A549 (cell line): Measurements from ENCODE around the gene SERTAD1.

ENCODE experiments used
- BHLHE40 ChIP-seq: IDR thresholded peaks from 2 replicates; pipeline ENCODE4 v1.6.1; 2012; ENCODE audit warnings: low read depth, low read length, inconsistent platforms
- CBX8 ChIP-seq: fragments of 200-600 bp; sonication (generic); IDR thresholded peaks from 2 replicates; pipeline ENCODE4 v1.6.1; 2016
- CEBPB ChIP-seq, 2 experiments: fragments of >200 bp in 1 of 2; sonication (Bioruptor Twin) in 1 of 2; formaldehyde crosslinking in 1 of 2; IDR thresholded peaks; 2 replicates each; pipeline ENCODE4 v1.6.1; 2012 to 2016
- HDAC2 ChIP-seq: fragments of 200-600 bp; sonication (generic); IDR thresholded peaks from 2 replicates; pipeline ENCODE4 v1.6.1; 2016
- JUN ChIP-seq, 2 experiments: fragments of >200 bp; sonication (Bioruptor Twin); formaldehyde crosslinking; IDR thresholded peaks; 2 replicates in 1 of 2; 3 replicates in 1 of 2; pipeline ENCODE4 v1.6.1; 2016 to 2017
- MAFK ChIP-seq: fragments of 450-650 bp; IDR thresholded peaks from 2 replicates; pipeline ENCODE4 v1.6.1; 2014; ENCODE audit not compliant: partially characterized antibody
- MYC ChIP-seq: IDR thresholded peaks from 2 replicates; pipeline ENCODE4 v1.6.1; 2012; ENCODE audit warnings: mild to moderate bottlenecking, inconsistent platforms, low read length, improper control_type of control experiment, borderline replicate concordance
- POLR2A ChIP-seq: IDR thresholded peaks from 2 replicates; pipeline ENCODE4 v1.6.1; 2012; ENCODE audit warnings: mild to moderate bottlenecking, low read length
- POLR2AphosphoS2 ChIP-seq: conservative IDR thresholded peaks from 2 replicates; pipeline ENCODE4 v1.6.1; 2012; ENCODE audit warnings: low read length, improper control_type of control experiment, inconsistent platforms
- RCOR1 ChIP-seq: fragments of 150-350 bp; IDR thresholded peaks from 2 replicates; pipeline ENCODE4 v1.6.1; 2014; ENCODE audit warnings: antibody characterized with exemption, low read length, low read depth
- TF ChIP-seq, protein P1 (sequence below): fragments of >200 bp; sonication (Bioruptor Twin); formaldehyde crosslinking; IDR thresholded peaks from 3 replicates; pipeline ENCODE4 v1.5.1; 2016
- TF ChIP-seq, protein P2 (sequence below): fragments of 250-450 bp; sonication (Bioruptor Pico); IDR thresholded peaks from 2 replicates; pipeline ENCODE4 v1.5.0; 2021; ENCODE audit warnings: mild to moderate bottlenecking, moderate library complexity, borderline replicate concordance
- TF ChIP-seq, protein P3 (sequence below): fragments of 150-350 bp; IDR thresholded peaks from 2 replicates; pipeline ENCODE4 v1.6.1; 2014; ENCODE audit warnings: low read depth, mild to moderate bottlenecking, low read length
- TF ChIP-seq, protein P4 (sequence below): IDR thresholded peaks from 2 replicates; pipeline ENCODE4 v1.6.1; 2012; ENCODE audit warnings: low read depth, borderline replicate concordance

DNA sequence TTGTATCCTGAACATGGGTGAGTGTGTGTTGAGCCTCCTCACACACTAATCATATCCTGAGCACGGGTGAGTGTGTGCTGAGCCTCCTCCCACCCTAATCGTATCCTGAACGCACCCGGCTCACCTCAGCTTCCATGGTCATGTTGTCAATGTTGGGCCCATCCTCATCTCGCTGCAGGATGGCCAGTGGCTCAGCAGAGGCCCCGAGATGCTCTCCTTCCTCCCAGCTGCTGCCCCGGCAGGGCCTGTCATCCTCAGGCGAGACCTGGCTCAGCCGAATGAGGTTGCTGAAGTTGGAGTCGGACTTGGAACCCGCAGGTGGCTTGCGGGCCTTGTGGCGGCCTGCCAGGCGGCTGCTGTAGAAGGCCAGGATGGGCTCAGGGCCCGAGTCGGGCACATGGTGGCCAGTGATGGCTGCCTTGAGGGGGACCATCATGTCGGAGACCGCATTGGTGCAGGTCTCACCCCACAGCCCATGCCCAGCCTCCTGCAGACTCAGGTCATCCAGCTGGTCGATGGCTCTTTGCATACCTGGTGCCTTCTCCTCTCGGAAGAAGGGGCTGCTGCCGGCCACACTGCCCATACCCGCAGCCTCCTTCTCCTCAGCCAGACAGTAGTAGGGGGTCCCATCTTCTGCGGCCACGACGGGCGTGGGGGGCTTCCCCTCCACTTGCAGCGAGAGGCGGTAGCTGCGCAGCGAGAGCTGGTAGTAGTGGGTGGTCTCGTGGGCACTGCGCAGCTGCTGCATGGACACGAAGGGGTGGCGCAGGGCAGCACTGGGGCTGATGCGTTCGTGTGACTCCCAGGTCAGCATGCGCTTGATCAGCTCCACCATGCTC lies 45.4 kb downstream of the SERTAD1 start:
- TF ChIP-seq MAFK (no peak), POLR2A (no peak), BHLHE40 (no peak), JUN (IDR thresholded peaks at IDR 0.05) (no peak), HDAC2 (no peak), POLR2AphosphoS2 (no peak), CEBPB (IDR thresholded peaks at IDR 0.05) (no peak), RCOR1 (no peak), CBX8 (no peak), MYC (no peak)
- TF ChIP-seq, protein P1, sequence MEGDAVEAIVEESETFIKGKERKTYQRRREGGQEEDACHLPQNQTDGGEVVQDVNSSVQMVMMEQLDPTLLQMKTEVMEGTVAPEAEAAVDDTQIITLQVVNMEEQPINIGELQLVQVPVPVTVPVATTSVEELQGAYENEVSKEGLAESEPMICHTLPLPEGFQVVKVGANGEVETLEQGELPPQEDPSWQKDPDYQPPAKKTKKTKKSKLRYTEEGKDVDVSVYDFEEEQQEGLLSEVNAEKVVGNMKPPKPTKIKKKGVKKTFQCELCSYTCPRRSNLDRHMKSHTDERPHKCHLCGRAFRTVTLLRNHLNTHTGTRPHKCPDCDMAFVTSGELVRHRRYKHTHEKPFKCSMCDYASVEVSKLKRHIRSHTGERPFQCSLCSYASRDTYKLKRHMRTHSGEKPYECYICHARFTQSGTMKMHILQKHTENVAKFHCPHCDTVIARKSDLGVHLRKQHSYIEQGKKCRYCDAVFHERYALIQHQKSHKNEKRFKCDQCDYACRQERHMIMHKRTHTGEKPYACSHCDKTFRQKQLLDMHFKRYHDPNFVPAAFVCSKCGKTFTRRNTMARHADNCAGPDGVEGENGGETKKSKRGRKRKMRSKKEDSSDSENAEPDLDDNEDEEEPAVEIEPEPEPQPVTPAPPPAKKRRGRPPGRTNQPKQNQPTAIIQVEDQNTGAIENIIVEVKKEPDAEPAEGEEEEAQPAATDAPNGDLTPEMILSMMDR, result no peak
- TF ChIP-seq, protein P2, sequence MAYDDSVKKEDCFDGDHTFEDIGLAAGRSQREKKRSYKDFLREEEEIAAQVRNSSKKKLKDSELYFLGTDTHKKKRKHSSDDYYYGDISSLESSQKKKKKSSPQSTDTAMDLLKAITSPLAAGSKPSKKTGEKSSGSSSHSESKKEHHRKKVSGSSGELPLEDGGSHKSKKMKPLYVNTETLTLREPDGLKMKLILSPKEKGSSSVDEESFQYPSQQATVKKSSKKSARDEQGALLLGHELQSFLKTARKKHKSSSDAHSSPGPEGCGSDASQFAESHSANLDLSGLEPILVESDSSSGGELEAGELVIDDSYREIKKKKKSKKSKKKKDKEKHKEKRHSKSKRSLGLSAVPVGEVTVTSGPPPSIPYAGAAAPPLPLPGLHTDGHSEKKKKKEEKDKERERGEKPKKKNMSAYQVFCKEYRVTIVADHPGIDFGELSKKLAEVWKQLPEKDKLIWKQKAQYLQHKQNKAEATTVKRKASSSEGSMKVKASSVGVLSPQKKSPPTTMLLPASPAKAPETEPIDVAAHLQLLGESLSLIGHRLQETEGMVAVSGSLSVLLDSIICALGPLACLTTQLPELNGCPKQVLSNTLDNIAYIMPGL (CRISPR knock-in tag), result no peak
- TF ChIP-seq, protein P3, sequence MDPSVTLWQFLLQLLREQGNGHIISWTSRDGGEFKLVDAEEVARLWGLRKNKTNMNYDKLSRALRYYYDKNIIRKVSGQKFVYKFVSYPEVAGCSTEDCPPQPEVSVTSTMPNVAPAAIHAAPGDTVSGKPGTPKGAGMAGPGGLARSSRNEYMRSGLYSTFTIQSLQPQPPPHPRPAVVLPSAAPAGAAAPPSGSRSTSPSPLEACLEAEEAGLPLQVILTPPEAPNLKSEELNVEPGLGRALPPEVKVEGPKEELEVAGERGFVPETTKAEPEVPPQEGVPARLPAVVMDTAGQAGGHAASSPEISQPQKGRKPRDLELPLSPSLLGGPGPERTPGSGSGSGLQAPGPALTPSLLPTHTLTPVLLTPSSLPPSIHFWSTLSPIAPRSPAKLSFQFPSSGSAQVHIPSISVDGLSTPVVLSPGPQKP, result no peak
- TF ChIP-seq, protein P4, sequence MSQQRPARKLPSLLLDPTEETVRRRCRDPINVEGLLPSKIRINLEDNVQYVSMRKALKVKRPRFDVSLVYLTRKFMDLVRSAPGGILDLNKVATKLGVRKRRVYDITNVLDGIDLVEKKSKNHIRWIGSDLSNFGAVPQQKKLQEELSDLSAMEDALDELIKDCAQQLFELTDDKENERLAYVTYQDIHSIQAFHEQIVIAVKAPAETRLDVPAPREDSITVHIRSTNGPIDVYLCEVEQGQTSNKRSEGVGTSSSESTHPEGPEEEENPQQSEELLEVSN, result no peak
